Measurements from ENCODE around the gene CABLES1.
"Not testable (repeated sequence)": the region's sequence is repeated elsewhere in the genome, so short reads cannot be mapped to it uniquely, and the experiment has no call there.

Gene CABLES1
- total RNA-seq = 0 to 2.9 (median 0.39) reads per million in 9 experiments

- ATAC-seq (replicated peaks) (peak; percentile 18), DNase-seq (peak in 1 of 3 experiments; percentile 20)
- Mint-ChIP-seq H3K27me3 (peaks cover 30 to 60% of the 10 kb centered on the region in 2 donors), H3K9me3 (no peaks in the 10 kb centered on the region), H3K4me3 (peak within 1 kb of the TSS; percentile 75 to 78), H3K4me1 (ENCODE audit: low read depth in 2 of 2) (peaks cover 8 to 15% of the 10 kb centered on the region in 2 donors), H3K27ac (no peak within 1 kb of the TSS), H3K36me3 (ENCODE audit: insufficient read depth) (no peaks in the 10 kb centered on the region)
Measured at GRCh38 chr18:23134780-23135549, at the start of gene CABLES1. CABLES1 (plus strand) TSS chr18:23135485; CDS start chr18:23135763, 278 bp downstream.

DNA sequence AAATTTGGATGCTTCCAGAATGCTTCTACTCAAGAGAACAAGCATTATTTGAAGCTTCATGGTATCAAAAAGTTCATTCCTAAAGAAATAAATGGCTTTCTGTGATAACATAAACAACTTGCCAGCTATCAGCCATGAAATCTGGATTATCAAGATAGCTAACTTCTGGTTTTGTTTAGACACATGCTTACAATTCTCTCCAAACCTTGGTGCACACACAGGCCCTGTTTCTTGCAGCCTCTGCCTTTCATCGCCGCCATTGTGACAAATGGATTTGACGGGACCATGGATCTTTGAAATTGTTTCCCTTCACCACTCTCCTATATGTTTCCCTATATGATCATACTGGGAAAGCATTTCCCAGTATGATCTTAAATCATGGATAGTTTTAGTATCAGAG lies 47.9 kb upstream of the CABLES1 start:
- Mint-ChIP-seq H3K4me3 (no peak overlapping the region), H3K27ac (no peak overlapping the region)

DNA sequence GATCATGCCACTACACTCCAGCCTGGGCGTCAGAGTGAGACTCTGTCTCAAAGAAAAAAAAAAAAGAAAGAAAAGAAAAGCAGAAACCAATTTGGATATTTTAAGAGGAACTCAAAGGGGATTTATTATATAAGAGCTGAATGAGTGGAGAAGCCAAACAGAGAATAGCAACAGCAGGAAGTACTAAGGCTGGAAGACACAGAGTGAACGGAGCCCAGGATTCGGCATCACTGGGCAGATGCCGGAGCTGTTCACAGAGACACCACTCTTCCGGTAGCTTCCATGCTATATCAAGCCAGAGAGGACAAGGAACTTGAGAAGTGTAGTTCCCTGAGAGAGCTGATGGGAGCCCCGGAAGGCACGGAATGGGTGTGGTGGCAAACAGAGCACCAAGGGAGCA lies 47.0 kb upstream of the CABLES1 start:
- H3K4me3 Mint-ChIP-seq = no peak overlapping the region
- peaks cover 14 to 30% of the 10 kb centered on the region in 2 donors for H3K27me3 Mint-ChIP-seq
- H3K4me1 Mint-ChIP-seq (ENCODE audit: low read depth in 2 of 2) = no peaks in the 10 kb centered on the region
- peak overlapping the region in 1 of 2 donors; percentile 68 for H3K27ac Mint-ChIP-seq
- no peaks in the 10 kb centered on the region for H3K36me3 Mint-ChIP-seq (ENCODE audit: insufficient read depth)
- DNase-seq (no peak), ATAC-seq (replicated peaks) (no peak)
- no peaks in the 10 kb centered on the region for H3K9me3 Mint-ChIP-seq

More for the DNA sequence above, 47.9 kb upstream of the CABLES1 start:
- Mint-ChIP-seq H3K4me1 (ENCODE audit: low read depth in 2 of 2) (no peaks in the 10 kb centered on the region), H3K9me3 (no peaks in the 10 kb centered on the region), H3K36me3 (ENCODE audit: insufficient read depth) (no peaks in the 10 kb centered on the region), H3K27me3 (peaks cover 20 to 37% of the 10 kb centered on the region in 2 donors)
- no peak for DNase-seq
- ATAC-seq (replicated peaks) = no peak

DNA sequence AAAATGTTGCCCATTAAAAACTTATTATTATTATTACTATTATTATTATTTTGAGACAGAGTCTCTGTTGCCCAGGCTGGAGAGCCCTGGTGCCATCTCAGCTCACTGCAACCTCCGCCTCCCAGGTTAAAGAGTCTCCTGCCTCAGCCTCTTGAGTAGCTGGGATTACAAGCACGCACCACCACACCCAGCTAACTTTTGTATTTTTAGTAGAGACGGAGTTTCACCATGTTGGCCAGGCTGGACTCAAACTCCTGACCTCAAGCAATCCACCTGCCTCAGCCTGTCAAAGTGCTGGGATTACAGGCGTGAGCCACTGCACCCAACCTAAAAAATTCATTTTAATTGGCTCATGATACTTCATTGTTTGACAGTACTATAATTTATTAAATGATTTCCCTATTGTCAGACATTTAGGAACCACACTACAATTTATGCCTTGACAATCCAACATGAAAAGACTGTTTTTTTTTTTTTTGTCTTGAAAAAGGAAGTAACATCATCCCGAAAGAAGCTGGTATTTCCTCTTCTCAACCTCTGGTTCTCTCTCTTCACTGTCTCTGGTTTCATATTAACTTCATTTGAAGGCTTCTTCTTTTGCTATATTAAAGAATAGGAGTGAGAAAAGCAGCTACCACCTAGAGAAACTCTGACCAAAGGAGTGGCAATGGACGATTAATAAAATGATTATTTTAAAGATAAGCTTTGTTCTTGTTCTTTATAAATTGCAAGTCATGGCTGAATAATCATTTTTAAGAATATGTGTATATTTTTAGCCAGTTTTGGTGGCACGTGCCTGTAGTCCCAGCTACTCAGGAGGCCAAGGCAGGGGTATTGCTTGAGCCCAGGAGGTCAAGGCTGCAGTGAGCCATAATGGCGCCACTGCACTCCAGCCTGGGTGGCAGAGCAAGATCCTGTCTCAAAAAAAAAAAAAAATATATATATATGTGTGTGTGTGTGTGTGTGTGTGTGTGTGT lies 44.0 kb upstream of the CABLES1 start:
- H3K27ac Mint-ChIP-seq; H3K4me1 Mint-ChIP-seq (ENCODE audit: low read depth in 2 of 2): not testable (repeated sequence)
- H3K27me3 Mint-ChIP-seq = peaks cover 6 to 29% of the 10 kb centered on the region in 2 donors

GRCh38 chr18:23092121-23092520 lies 43.2 kb upstream of the CABLES1 start:
- no peak for DNase-seq
- no peaks in the 10 kb centered on the region for H3K9me3 Mint-ChIP-seq
- no peak overlapping the region for H3K4me3 Mint-ChIP-seq
- H3K27ac Mint-ChIP-seq = no peak overlapping the region
- peaks cover 0 to 1% of the 10 kb centered on the region in 2 donors for H3K4me1 Mint-ChIP-seq (ENCODE audit: low read depth in 2 of 2)
- H3K27me3 Mint-ChIP-seq = peaks cover 0 to 22% of the 10 kb centered on the region in 2 donors
- ATAC-seq (replicated peaks) = no peak
- peaks cover 5% of the 10 kb centered on the region for H3K36me3 Mint-ChIP-seq (ENCODE audit: insufficient read depth)

More for the DNA sequence above, 44.0 kb upstream of the CABLES1 start:
- not testable (repeated sequence) for H3K36me3 Mint-ChIP-seq (ENCODE audit: insufficient read depth); ATAC-seq (replicated peaks); DNase-seq; H3K4me3 Mint-ChIP-seq; H3K9me3 Mint-ChIP-seq

- H3K36me3 Mint-ChIP-seq (ENCODE audit: insufficient read depth); H3K4me3 Mint-ChIP-seq; ATAC-seq (replicated peaks); H3K27ac Mint-ChIP-seq; DNase-seq; H3K9me3 Mint-ChIP-seq; H3K4me1 Mint-ChIP-seq (ENCODE audit: low read depth in 2 of 2): not testable (repeated sequence)
- H3K27me3 Mint-ChIP-seq = peaks cover 0 to 22% of the 10 kb centered on the region in 2 donors
Measured at GRCh38 chr18:23093130-23093529, 42.2 kb upstream of the CABLES1 start.

DNA sequence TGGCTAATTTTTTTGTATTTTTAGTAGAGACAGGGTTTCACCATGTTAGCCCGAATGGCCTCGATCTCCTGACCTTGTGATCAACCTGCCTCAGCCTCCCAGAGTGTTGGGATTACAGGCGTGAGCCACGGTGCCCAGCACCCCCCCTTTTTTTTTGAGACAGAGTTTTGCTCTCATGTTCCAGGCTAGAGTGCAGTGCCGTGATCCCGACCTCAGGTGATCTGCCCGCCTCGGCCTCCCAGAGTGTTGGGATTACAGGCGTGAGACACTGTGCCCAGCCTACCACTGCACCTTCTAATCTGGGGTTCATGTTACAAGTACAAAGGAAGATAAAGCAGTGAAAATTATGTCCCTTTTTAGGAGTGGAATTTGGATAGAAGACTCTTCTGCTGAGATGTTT lies 41.5 kb upstream of the CABLES1 start:
- Mint-ChIP-seq H3K27ac (no peak overlapping the region), H3K9me3 (no peaks in the 10 kb centered on the region), H3K27me3 (peaks cover 0 to 22% of the 10 kb centered on the region in 2 donors), H3K4me1 (ENCODE audit: low read depth in 2 of 2) (peaks cover 0 to 1% of the 10 kb centered on the region in 2 donors), H3K4me3 (no peak overlapping the region), H3K36me3 (ENCODE audit: insufficient read depth) (peaks cover 7% of the 10 kb centered on the region)
- DNase-seq (no peak), ATAC-seq (replicated peaks) (no peak)

- Mint-ChIP-seq H3K36me3 (ENCODE audit: insufficient read depth) (peaks cover 7% of the 10 kb centered on the region), H3K27ac (no peak overlapping the region), H3K9me3 (no peaks in the 10 kb centered on the region), H3K27me3 (peaks cover 0 to 22% of the 10 kb centered on the region in 2 donors), H3K4me3 (no peak overlapping the region), H3K4me1 (ENCODE audit: low read depth in 2 of 2) (peaks cover 0 to 1% of the 10 kb centered on the region in 2 donors)
- ATAC-seq (replicated peaks) (no peak), DNase-seq (no peak)
Measured at GRCh38 chr18:23094411-23095190, 40.7 kb upstream of the CABLES1 start.

DNA sequence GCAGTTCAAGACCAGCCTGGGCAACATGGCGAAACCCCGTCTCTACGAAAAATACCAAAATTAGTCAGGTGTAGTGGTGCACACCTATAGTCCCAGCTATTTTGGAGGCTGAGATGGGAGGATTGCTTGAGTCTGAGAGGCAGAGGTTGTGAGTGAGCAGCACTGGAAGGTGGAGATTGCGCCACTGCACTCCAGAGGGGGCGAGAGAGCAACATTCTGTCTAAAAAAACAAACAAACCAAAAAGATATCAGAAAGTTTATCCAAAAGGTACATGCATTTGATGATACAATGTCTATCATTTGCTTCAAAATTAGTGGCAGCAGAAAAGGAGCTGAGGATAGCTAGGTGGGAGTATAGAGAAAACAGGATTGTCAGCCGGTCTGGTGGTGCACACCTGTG lies 39.8 kb upstream of the CABLES1 start:
- no peak for ATAC-seq (replicated peaks)
- Mint-ChIP-seq H3K27me3 (peaks cover 0 to 22% of the 10 kb centered on the region in 2 donors), H3K4me1 (ENCODE audit: low read depth in 2 of 2) (peaks cover 0 to 1% of the 10 kb centered on the region in 2 donors), H3K4me3 (no peak overlapping the region), H3K36me3 (ENCODE audit: insufficient read depth) (peaks cover 7% of the 10 kb centered on the region), H3K27ac (peak overlapping the region in 1 of 2 donors; percentile 54), H3K9me3 (no peaks in the 10 kb centered on the region)
- DNase-seq = no peak

GRCh38 chr18:23097016-23097415 lies 38.3 kb upstream of the CABLES1 start:
- not testable (repeated sequence) for ATAC-seq (replicated peaks); H3K4me3 Mint-ChIP-seq; H3K36me3 Mint-ChIP-seq (ENCODE audit: insufficient read depth); DNase-seq; H3K9me3 Mint-ChIP-seq; H3K4me1 Mint-ChIP-seq (ENCODE audit: low read depth in 2 of 2); H3K27ac Mint-ChIP-seq
- peaks cover 0 to 22% of the 10 kb centered on the region in 2 donors for H3K27me3 Mint-ChIP-seq

DNA sequence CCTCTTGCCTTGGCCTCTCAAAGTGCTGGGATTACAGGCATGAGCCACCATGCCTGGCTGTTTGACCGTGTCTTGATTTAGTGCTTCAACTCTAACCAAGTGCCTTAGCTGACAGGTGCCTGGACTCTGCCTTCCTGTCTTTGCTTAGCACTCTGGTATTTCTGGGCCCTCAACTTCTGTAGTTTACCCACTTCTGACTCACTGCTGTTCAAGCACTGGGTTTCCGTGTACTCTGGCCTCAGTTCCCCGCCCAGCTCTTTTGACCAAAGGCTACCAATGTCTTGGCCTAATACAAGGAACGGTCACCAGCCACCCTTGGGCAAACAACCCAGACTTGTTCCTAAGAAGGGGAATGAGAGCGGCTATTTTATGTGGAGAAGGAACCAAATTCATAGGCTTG lies 35.7 kb upstream of the CABLES1 start:
- Mint-ChIP-seq H3K4me1 (ENCODE audit: low read depth in 2 of 2) (no peaks in the 10 kb centered on the region), H3K9me3 (no peaks in the 10 kb centered on the region), H3K27me3 (peaks cover 0 to 9% of the 10 kb centered on the region in 2 donors), H3K36me3 (ENCODE audit: insufficient read depth) (peaks cover 3% of the 10 kb centered on the region), H3K27ac (peak overlapping the region in 1 of 2 donors; percentile 31), H3K4me3 (no peak overlapping the region)
- no peak for DNase-seq
- ATAC-seq (replicated peaks) = no peak

DNA sequence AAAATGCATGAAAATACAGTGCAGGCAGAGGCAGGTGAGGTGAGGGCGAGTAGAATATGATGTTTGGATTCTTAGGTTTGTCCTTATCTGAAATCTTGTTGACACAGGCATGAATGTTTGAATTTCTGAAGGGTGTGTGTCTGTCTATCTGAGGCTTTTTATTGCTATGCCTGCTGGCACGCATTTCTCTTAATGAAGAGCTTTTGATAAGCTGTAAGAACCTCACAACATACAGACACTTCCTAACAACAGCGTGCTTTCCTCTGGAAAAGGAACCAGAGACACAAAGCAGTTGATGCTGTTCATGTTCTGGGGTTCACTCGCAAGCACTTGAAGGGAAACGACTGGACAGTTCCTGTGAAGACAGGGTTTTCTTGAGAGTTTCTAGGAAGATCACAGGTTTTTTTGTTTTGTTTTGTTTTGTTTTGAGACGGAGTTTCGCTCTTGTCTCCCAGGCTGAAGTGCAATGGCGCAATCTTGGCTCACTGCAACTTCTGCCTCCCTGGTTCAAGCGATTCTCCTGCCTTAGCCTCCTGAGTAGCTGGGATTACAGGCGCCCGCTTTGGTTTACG lies 33.3 kb upstream of the CABLES1 start:
- no peak overlapping the region for H3K27ac Mint-ChIP-seq
- no peaks in the 10 kb centered on the region for H3K9me3 Mint-ChIP-seq
- H3K36me3 Mint-ChIP-seq (ENCODE audit: insufficient read depth) = peaks cover 3% of the 10 kb centered on the region
- ATAC-seq (replicated peaks) (no peak), DNase-seq (no peak)
- H3K4me1 Mint-ChIP-seq (ENCODE audit: low read depth in 2 of 2) = no peaks in the 10 kb centered on the region
- H3K4me3 Mint-ChIP-seq = no peak overlapping the region
- no peaks in the 10 kb centered on the region for H3K27me3 Mint-ChIP-seq

Measured in effector memory CD8-positive, alpha-beta T cell (primary cell).